HS-27A (cell line): ENCODE measurements around the gene TEX52.

Experiments used
- DNase-seq: peaks from one replicate; pipeline ENCODE4 v3.0.0-alpha.2; 2012; ENCODE audit warnings: low read depth, missing footprints

The TEX52 gene

GRCh38 chr12:2832550-2833127, 24.2 kb downstream of the TEX52 start:
- DNase-seq = no peak

- DNase-seq = no peak
These were observed 27.6 kb downstream of the TEX52 start for GRCh38 chr12:2829275-2829674.

- DNase-seq = no peak
These were observed 29.9 kb downstream of the TEX52 start for GRCh38 chr12:2826721-2827515.

- DNase-seq = no peak
These were observed 30.8 kb downstream of the TEX52 start for GRCh38 chr12:2826036-2826435.

- DNase-seq = no peak
These were observed 31.7 kb downstream of the TEX52 start for GRCh38 chr12:2825132-2825531.

GRCh38 chr12:2824541-2824940, 32.3 kb downstream of the TEX52 start:
- no peak for DNase-seq

GRCh38 chr12:2823483-2823882, 33.4 kb downstream of the TEX52 start:
- DNase-seq = no peak

GRCh38 chr12:2820432-2820831, 36.4 kb downstream of the TEX52 start:
- no peak for DNase-seq

- no peak for DNase-seq
These were observed 37.0 kb downstream of the TEX52 start for GRCh38 chr12:2819810-2820209.

- DNase-seq = peak; percentile 41
These were observed 43.3 kb downstream of the TEX52 start for GRCh38 chr12:2813214-2814185.

GRCh38 chr12:2812290-2813213, 44.3 kb downstream of the TEX52 start, which contains the start of gene ITFG2:
Gene ITFG2, plus strand, starts transcription at chr12:2812668. Its CDS starts 93 bp downstream, at chr12:2812761.
- DNase-seq = peak; percentile 99

- no peak for DNase-seq
These were observed 45.0 kb downstream of the TEX52 start for GRCh38 chr12:2811801-2812200.

- no peak for DNase-seq
These were observed 50.1 kb downstream of the TEX52 start for GRCh38 chr12:2806700-2807099.

GRCh38 chr12:2805143-2805520, 51.7 kb downstream of the TEX52 start:
- DNase-seq = no peak

GRCh38 chr12:2804393-2805142, 52.3 kb downstream of the TEX52 start:
- no peak for DNase-seq

GRCh38 chr12:2803635-2804392, 53.0 kb downstream of the TEX52 start:
- DNase-seq = no peak

- no peak for DNase-seq
These were observed 55.6 kb downstream of the TEX52 start for GRCh38 chr12:2801044-2801783.

- no peak for DNase-seq
These were observed 56.7 kb downstream of the TEX52 start for GRCh38 chr12:2800046-2800570.
